Keratinocyte (primary cell): ENCODE data around the gene DSG4.

Source experiments
- CTCF ChIP-seq, 3 experiments: IDR thresholded peaks in 1 of 3; conservative IDR thresholded peaks in 1 of 3; optimal IDR thresholded peaks in 1 of 3; 2 replicates in 2 of 3; 3 replicates in 1 of 3; pipeline versions ENCODE3 to v1.5.1; 2011; ENCODE audit warnings: low read length in 3 of 3, mild to moderate bottlenecking in 3 of 3, moderate library complexity in 2 of 3, control low read depth in 1 of 3, inconsistent platforms in 1 of 3; ENCODE audit not compliant: insufficient read depth in 2 of 3; ENCODE audit errors: extremely low read depth in 1 of 3
- EZH2 ChIP-seq: IDR thresholded peaks from one replicate; pipeline ENCODE4 v1.6.1; 2012; ENCODE audit warnings: inconsistent platforms, mild to moderate bottlenecking, low read length, moderate library complexity

GRCh38 chr18:31444142-31444541, 67.6 kb downstream of the DSG4 start:
- TF ChIP-seq CTCF (optimal IDR thresholded peaks at IDR 0.05 in 1 of 3, IDR thresholded peaks at IDR 0.05 in 1 of 3, conservative IDR thresholded peaks at IDR 0.05 in 1 of 3; ENCODE audit: extremely low read depth in 1 of 3, insufficient read depth in 2 of 3, low read length in 3 of 3) (no peak), EZH2 (no peak)
